NCI-H2107 treated with DMSO at 0.1 percent for 48 hours (cell line): Measurements from ENCODE around the gene PHKA2.

Experiments
- DNase-seq: peaks from one replicate; lab custom pipeline; 2025; ENCODE audit not compliant: unreplicated experiment; lab: John Stamatoyannopoulos, UW

The PHKA2 gene

GRCh38 chrX:18890724-18891547 lies 93.0 kb downstream of the PHKA2 start:
- peak; percentile 19 for DNase-seq

- DNase-seq = no peak
These were observed 93.9 kb downstream of the PHKA2 start for GRCh38 chrX:18890049-18890381.

- no peak for DNase-seq
These were observed 94.4 kb downstream of the PHKA2 start for GRCh38 chrX:18889346-18890048.

GRCh38 chrX:18888281-18888680 lies 95.6 kb downstream of the PHKA2 start:
- no peak for DNase-seq

- no peak for DNase-seq
These were observed 96.1 kb downstream of the PHKA2 start for GRCh38 chrX:18887825-18888212.

DNA sequence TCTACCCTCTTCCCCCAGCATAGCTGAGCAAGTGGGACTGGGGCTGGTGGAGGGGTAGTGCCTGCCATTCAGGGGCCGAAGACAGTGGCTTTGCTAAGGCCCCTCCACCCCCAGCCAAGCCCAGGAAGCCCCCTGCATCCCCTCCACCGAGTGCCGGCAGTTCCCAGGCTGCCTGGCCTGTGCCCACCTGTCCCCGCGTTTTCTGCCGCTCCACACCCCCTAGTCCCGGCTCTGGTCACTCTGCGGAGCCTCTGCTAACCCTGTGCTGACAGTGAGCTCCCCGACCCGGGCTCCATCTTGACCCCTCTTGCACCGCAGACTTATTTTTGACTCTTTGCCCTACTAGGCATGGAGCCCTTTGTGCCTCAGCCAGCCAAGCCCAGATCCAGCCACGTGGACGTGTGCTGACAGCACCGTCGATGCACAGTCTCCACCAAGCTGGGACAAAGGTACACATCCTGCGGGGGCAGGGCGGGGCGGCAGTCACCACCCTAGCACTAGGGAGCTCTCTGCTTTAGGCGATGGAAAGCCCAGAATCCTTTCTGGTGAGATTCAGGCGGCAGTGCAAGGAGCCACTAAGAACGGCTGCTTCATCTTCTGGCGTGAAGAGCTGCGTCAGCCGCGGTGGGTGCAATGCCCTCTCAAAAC lies 96.6 kb downstream of the PHKA2 start:
- DNase-seq = peak; percentile 17

DNA sequence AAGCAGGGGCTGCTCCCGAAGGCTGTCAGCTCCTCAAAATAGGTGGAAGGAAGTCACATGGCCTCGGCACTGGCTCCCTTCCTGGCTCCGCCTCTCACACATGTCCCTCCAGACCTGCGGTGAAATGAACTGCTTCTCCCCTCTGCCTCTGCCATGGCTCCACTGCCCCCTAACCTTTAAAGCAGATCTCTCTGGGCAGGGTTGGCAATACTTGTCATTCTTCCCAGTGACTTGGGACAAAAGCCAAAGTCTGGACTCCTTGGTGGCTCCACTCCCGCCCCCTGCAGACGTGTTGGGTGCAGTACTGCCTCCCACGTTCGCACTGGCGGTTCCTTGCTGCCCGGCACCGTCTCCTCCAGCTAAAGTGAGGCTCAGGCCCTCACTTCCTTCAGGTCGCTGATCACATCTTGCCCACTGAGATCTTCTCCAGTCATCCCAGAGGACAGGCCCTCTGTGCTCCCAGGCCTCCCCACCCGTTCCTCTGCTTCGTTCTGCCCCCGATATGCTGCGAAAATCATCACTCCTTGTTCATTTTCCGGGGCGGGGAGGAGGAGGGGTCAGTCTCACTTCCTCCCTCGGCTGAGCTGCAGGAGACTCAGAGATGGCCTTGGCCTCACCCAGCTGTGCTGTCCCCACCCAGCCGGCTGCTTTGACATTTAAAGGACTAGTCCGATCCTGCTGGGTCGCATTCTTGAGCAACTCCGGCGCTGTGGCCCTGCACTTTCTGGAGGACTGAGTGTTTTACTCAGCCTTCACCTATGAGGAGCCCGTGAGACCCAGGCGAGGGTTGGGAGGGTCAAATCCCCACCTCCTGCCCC lies 97.4 kb downstream of the PHKA2 start:
- peak; percentile 57 for DNase-seq

DNA sequence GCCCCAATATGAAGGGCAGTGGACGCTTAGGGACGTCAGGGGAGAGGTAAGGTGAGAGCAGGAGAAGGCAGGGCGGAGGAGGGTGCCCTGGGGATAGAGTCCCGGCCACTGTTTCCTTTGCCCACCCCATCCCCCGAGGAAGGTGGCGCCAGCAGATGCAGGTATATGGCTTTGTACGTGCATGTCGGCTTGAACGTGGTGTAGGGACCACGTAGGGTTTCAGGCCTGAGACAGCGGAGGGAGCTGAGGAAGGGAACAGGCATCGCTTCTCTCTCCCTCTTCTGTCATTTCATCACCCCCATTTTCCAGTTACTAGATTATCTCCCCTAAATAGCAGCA lies 97.9 kb downstream of the PHKA2 start:
- no peak for DNase-seq

DNA sequence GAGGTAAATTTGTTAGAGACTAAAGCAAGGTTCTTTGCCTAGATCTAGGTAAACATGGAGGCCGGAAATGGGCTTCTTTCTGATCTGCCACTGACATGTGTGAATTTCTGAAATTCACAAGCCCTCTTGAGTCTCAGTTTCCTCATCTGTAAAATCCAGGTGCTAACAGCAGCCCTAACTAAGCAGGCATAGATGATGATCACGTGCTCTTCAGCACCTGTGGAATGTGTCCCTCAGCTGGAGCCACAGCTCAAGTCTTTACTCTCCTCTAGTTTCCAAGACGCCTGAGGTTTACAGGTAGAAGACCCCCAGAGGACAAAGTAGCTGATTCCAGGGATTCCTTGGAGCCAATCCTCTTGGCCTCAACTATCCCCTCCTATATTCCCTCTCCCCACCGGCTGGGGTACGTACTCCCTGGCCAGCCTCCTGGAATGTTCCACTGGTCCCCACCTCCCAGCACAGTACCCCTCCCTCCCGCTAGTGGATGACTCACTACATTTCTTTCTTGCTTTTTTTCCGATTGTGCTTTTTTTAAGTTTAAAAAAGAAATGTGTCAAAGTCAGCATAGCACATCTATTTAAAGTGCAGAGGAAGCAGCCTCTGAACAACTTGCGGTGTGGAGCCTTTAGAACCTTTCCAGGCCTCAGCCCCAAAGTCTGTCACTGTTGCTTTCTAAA lies 98.4 kb downstream of the PHKA2 start:
- DNase-seq = no peak

GRCh38 chrX:18884916-18885315 lies 99.0 kb downstream of the PHKA2 start:
- DNase-seq = no peak

DNA sequence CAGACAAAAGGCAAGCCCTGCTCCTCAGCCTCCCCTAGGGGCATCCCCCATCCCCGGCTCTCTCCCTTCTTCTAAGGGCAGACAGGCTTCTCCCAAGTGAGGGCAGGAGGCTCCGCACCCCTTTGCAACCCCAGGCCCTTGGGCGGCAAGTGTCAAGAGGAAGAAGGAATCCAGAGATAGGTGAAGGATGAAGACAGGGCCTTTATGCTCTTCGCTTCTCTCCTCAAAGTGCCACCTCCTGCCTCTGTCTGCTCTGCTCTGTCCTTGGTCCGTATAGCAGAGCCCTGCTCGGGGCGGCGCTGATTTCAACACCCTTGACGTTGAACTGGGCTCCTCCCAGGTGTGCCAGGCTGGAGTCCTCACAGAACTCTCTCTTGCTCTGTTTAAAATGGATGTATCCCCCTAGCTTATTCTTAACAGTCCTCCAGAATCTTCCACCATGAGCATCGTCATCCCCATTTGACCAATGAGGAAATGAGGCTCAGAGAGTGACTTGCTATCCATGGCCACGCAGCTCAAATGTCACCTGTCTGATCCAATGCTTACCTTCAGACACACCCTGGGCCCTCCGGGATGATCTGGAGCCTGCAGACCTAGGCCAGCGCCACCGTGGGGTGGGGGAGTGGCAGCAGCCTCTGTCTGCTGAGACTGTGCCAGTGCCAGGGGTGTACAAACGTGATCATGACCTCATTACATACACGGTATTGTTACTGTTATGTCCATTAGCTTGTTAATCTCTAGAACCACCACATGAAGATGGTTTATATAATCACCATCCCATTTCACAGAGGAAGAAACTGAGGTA lies 99.8 kb downstream of the PHKA2 start:
- DNase-seq = no peak

DNA sequence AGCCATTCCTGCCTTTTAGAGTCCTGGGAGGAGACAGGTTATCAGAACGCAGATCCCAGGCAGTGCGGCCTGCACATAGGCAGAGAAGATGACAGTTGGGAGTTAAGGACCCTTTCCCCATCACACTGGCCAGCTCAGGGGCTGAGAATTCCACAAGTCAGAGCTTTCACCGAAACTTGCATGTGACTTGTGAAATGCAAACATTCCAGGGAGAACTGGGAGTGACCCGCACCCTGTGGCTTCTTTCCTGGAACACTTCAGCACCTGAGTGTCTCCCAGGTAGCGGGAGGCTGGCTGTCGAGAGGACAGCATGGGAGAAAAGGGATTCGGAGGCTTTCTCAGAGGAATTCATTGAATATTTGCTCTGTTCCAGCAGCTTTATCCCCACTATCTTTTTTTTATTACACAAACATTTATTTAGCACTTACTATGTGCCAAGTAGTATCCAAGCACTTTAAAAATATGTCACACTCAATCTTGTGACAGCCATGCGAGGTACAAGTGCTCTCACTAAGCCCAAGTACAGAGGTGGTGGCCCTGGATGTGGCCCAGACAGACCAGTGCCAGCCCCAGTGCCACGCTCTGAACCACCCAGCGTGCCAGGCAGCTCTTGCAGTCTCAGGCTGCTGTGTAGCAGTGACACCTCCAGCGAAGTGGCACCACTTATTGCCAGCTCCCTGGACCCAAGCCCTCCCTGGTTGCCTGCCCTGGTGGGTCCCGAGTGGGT lies 100.5 kb downstream of the PHKA2 start:
- no peak for DNase-seq

GRCh38 chrX:18879144-18879543 lies 104.8 kb downstream of the PHKA2 start:
- DNase-seq = no peak

DNA sequence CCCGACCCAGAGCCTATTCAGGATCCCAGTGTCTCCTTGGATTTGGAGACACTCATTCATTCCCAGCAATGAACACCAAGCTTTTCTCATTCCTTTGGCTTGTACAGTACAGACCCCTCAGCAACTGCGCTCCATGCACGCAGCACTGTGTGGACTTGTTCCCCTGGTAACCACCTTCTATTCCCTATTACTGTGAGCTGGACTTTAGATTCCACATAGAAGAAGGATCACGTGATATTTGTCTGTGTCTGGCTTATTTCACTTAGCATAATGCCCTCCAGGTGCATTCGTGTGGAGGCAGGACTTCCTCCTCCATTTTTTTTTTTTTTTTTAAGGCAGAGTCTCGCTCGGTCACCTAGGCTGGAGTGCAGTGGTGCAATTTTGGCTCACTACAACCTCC lies 106.4 kb downstream of the PHKA2 start:
- DNase-seq = peak; percentile 2

DNA sequence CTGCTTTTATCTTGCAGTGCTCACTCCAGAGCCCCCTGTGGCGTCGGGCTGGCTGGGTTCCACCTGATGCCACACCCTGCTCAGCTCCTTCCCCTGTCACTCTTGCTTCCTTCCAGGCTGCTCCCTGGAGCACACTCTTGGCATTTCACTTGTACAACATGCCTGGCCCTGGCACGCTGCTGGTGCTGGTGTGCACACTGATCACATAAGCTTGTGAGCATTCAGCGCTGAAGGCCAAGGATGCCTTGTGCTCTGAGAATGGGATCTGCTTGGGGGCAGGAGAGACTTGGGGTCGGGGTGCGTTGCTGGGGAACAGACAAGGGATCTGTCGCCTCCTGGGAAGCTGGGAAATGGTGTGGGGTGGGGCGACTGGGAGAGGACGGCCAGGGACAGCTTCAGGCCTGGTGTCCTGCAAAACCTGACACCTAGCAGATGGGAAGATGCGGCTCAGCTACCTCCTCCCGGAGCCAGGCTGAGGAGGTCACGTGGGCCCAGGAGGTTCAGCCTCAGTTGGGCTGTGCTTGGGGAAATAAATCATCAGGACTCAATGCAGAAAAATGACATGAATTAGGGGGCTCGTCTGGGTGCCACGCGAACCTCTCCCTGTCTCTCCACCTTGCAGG lies 108.5 kb downstream of the PHKA2 start:
- DNase-seq = peak; percentile 5

- no peak for DNase-seq
These were observed 109.2 kb downstream of the PHKA2 start for GRCh38 chrX:18874560-18875255.

DNA sequence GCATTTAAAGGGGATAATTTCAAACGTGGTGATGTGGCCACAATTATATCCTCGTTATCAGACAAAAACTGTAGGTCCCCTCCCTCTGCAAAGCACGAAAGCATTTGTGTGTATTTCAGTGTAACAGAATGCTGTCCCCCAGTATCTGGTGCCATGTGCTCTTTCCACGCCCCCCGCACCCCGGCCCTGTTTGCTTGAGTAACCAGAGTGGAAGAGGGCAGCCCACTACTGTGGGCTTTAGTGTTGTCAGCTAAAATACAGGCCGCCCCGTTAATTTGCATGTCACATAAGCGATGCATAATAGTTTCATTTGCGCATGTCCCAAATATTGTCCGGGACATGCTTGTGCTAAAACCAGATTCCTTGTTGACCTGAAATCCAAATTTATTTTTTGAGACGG lies 110.1 kb downstream of the PHKA2 start:
- DNase-seq = no peak

- no peak for DNase-seq
These were observed 110.6 kb downstream of the PHKA2 start for GRCh38 chrX:18873189-18873791.
